Gastrocnemius medialis (tissue), 4 donors: ENCODE results near the gene LRAT. TPM values are rescaled to one million over a fixed set of nuclear protein-coding genes. Genes with fewer than 3 reads are reported as not detected.

Experiments used
- ATAC-seq, 2 donors: fragments of 150-250 bp; one replicate each; pipeline ENCODE4 v1.9.1; 2016
- DNase-seq, 2 donors: peaks; one replicate each; pipeline ENCODE4 v3.0.0-alpha.2; 2019
- H3K27ac ChIP-seq, 4 donors: fragments of 200-600 bp; sonication (generic); 1 replicate in 1 of 4; 2 replicates in 3 of 4; pipeline ENCODE4 v1.5.1; 2016 to 2018; ENCODE audit warnings: mild to moderate bottlenecking in 2 of 4, moderate library complexity in 1 of 4
- H3K27me3 ChIP-seq, 3 donors: fragments of 200-600 bp; sonication (generic) in 2 of 3; 1 replicate in 1 of 3; 2 replicates in 2 of 3; pipeline versions ENCODE4 v1.5.1 to v1.6.0; 2016 to 2019; ENCODE audit warnings: mild to moderate bottlenecking in 1 of 3, moderate library complexity in 1 of 3
- H3K36me3 ChIP-seq, 2 donors: fragments of 200-600 bp; sonication (generic) in 1 of 2; one replicate each; pipeline ENCODE4 v1.5.1; 2017 to 2018
- H3K4me1 ChIP-seq, 2 donors: fragments of 200-600 bp; sonication (generic) in 1 of 2; one replicate each; pipeline ENCODE4 v1.5.1; 2016 to 2017; ENCODE audit warnings: mild to moderate bottlenecking in 2 of 2
- H3K4me3 ChIP-seq, 4 donors: fragments of 200-600 bp; sonication (generic) in 3 of 4; 1 replicate in 1 of 4; 2 replicates in 3 of 4; pipeline ENCODE4 v1.5.1; 2016 to 2019; ENCODE audit warnings: mild to moderate bottlenecking in 2 of 4
- H3K9me3 ChIP-seq, 3 donors: fragments of 200-600 bp; sonication (generic) in 2 of 3; 1 replicate in 1 of 3; 2 replicates in 2 of 3; pipeline ENCODE4 v1.5.1; 2016 to 2019
- CTCF ChIP-seq, 5 experiments: fragments of 450-650 bp in 3 of 5; fragments of 200-600 bp in 2 of 5; sonication (generic) in 2 of 5; IDR thresholded peaks in 4 of 5; conservative IDR thresholded peaks in 1 of 5; 1 replicate in 4 of 5; 2 replicates in 1 of 5; pipeline ENCODE4 v1.5.1; 2016 to 2019; ENCODE audit warnings: antibody characterized with exemption in 5 of 5, mild to moderate bottlenecking in 3 of 5, moderate library complexity in 3 of 5
- POLR2A ChIP-seq, 2 donors: fragments of 450-650 bp; IDR thresholded peaks; one replicate each; pipeline ENCODE4 v1.6.1; 2017; ENCODE audit warnings: antibody characterized with exemption in 2 of 2, mild to moderate bottlenecking in 2 of 2, moderate library complexity in 2 of 2
- in situ Hi-C, 4 donors: fragments of 200-750 bp; cut with MboI; loops; one replicate each; pipeline versions ENCODE4 v1.15.0 to v1.8.0; 2017; ENCODE audit warnings: low sequenced_read_pairs in 4 of 4
- intact Hi-C: fragments of 100-400 bp; cut with DNase I; formaldehyde crosslinking; loops from one replicate; pipeline ENCODE4 v1.15.1; 2023; ENCODE audit warnings: low total_unique reads
- total RNA-seq, 4 donors: library from RNA; depleted of rRNA; stranded (reverse); fragments of >200 nt; gene quantifications; one replicate each; pipeline versions ENCODE4 v1.1.0 to v1.2.3, GENCODE V29; 2016

Gene LRAT
- total RNA-seq, 4 donors from 2014 or later = not detected

GRCh38 chr4:154741922-154742850 is 1.6 kb upstream of the LRAT start:
- Histone ChIP-seq H3K4me1 (peaks cover 0 to 3% of the 10 kb centered on the region in 2 donors), H3K36me3 (no peaks in the 10 kb centered on the region), H3K4me3 (peak overlapping the region in 3 of 4 donors; percentile 17 to 50 (median 47)), H3K9me3 (no peaks in the 10 kb centered on the region), H3K27ac (no peak overlapping the region), H3K27me3 (peaks cover 37 to 41% (median 37%) of the 10 kb centered on the region in 3 donors)
- ATAC-seq (no peak), DNase-seq (no peak)
- no peak for TF ChIP-seq POLR2A (IDR thresholded peaks at IDR 0.05)
- TF ChIP-seq CTCF (IDR thresholded peaks at IDR 0.05 in 4 of 5, conservative IDR thresholded peaks at IDR 0.05 in 1 of 5) = no peak
- intact Hi-C loops (no loop called here), in situ Hi-C loops (no loop called here)

- H3K36me3 ChIP-seq = no peaks in the 10 kb centered on the region
- in situ Hi-C loops (no loop called here), intact Hi-C loops (no loop called here)
- DNase-seq (no peak), ATAC-seq (no peak)
- no peaks in the 10 kb centered on the region for H3K9me3 ChIP-seq
- TF ChIP-seq CTCF (IDR thresholded peaks at IDR 0.05 in 4 of 5, conservative IDR thresholded peaks at IDR 0.05 in 1 of 5) = no peak
- no peak for TF ChIP-seq POLR2A (IDR thresholded peaks at IDR 0.05)
- no peak overlapping the region for H3K27ac ChIP-seq
- peaks cover 42 to 50% (median 48%) of the 10 kb centered on the region in 3 donors for H3K27me3 ChIP-seq
- peak overlapping the region; percentile 40 to 57 (median 50) for H3K4me3 ChIP-seq
- peaks cover 0 to 3% of the 10 kb centered on the region in 2 donors for H3K4me1 ChIP-seq
Observed at GRCh38 chr4:154744341-154744926, 634 bp downstream of the LRAT start.

- TF ChIP-seq POLR2A (IDR thresholded peaks at IDR 0.05) = no peak
- TF ChIP-seq CTCF (IDR thresholded peaks at IDR 0.05 in 4 of 5, conservative IDR thresholded peaks at IDR 0.05 in 1 of 5) = no peak
- no peaks in the 10 kb centered on the region for H3K9me3 ChIP-seq
- in situ Hi-C loops = no loop called here
- ATAC-seq (no peak), DNase-seq (no peak)
- H3K4me3 ChIP-seq = no peak overlapping the region
- H3K27ac ChIP-seq = no peak overlapping the region
- H3K27me3 ChIP-seq = peaks cover 0 to 2% (median 0%) of the 10 kb centered on the region in 3 donors
- H3K36me3 ChIP-seq = no peaks in the 10 kb centered on the region
- no peaks in the 10 kb centered on the region for H3K4me1 ChIP-seq
- intact Hi-C loops = no loop called here
Observed at GRCh38 chr4:154757713-154758112, 13.9 kb downstream of the LRAT start.

- Histone ChIP-seq H3K36me3 (no peaks in the 10 kb centered on the region), H3K4me3 (no peak overlapping the region), H3K27ac (no peak overlapping the region), H3K27me3 (peaks cover 0 to 2% (median 0%) of the 10 kb centered on the region in 3 donors), H3K4me1 (no peaks in the 10 kb centered on the region), H3K9me3 (no peaks in the 10 kb centered on the region)
- intact Hi-C loops (no loop called here), in situ Hi-C loops (no loop called here)
- DNase-seq (no peak), ATAC-seq (no peak)
- TF ChIP-seq CTCF (IDR thresholded peaks at IDR 0.05 in 4 of 5, conservative IDR thresholded peaks at IDR 0.05 in 1 of 5) (no peak), POLR2A (IDR thresholded peaks at IDR 0.05) (no peak)
Observed at GRCh38 chr4:154760895-154761294, 17.1 kb downstream of the LRAT start.
